Loucy (cell line): ENCODE results near the gene SETMAR.

Experiments used
- H2AFZ ChIP-seq: fragments of 200-600 bp; sonication (generic); 2 replicates; pipeline ENCODE4 v1.6.0; 2016; ENCODE audit warnings: antibody characterized with exemption, mild to moderate bottlenecking, low read length, moderate library complexity
- H3F3A ChIP-seq: fragments of 200-600 bp; 2 replicates; pipeline ENCODE4 v1.6.0; 2016; ENCODE audit warnings: antibody characterized with exemption, low read depth, mild to moderate bottlenecking
- H3K27me3 ChIP-seq: fragments of 200-600 bp; sonication (generic); 2 replicates; pipeline ENCODE4 v1.6.1; 2014; ENCODE audit warnings: low read length, mild to moderate bottlenecking; ENCODE audit not compliant: insufficient read depth, poor library complexity, severe bottlenecking
- H3K36me3 ChIP-seq: fragments of 200-600 bp; sonication (generic); 2 replicates; pipeline ENCODE4 v1.6.1; 2016; ENCODE audit warnings: low read length; ENCODE audit not compliant: insufficient read depth
- H3K4me1 ChIP-seq: fragments of 200-600 bp; sonication (generic); 2 replicates; pipeline ENCODE4 v1.5.1; 2014; ENCODE audit warnings: low read length, mild to moderate bottlenecking; ENCODE audit not compliant: insufficient read depth, poor library complexity, severe bottlenecking
- H3K4me2 ChIP-seq: fragments of 200-600 bp; sonication (generic); 2 replicates; pipeline ENCODE4 v1.6.0; 2014; ENCODE audit warnings: antibody characterized with exemption, low read length, low read depth, mild to moderate bottlenecking; ENCODE audit not compliant: poor library complexity, severe bottlenecking
- H3K4me3 ChIP-seq: fragments of 200-600 bp; sonication (generic); 2 replicates; pipeline ENCODE4 v1.5.1; 2014; ENCODE audit warnings: low read length, mild to moderate bottlenecking, mixed read lengths; ENCODE audit not compliant: poor library complexity, severe bottlenecking
- H3K79me2 ChIP-seq: fragments of 200-600 bp; sonication (generic); 2 replicates; pipeline ENCODE4 v1.6.1; 2014; ENCODE audit warnings: low read length; ENCODE audit not compliant: insufficient read depth
- H3K9ac ChIP-seq: fragments of 200-600 bp; sonication (generic); 2 replicates; pipeline ENCODE4 v1.6.0; 2014; ENCODE audit warnings: mild to moderate bottlenecking, low read depth, low read length, moderate library complexity; ENCODE audit not compliant: poor library complexity, severe bottlenecking
- H3K9me2 ChIP-seq: fragments of 200-600 bp; sonication (generic); replicated peaks from 2 replicates; pipeline ENCODE4 v1.6.1; 2016; ENCODE audit warnings: low read depth, low read length, mixed read lengths
- H3K9me3 ChIP-seq: fragments of 200-600 bp; sonication (generic); 2 replicates; pipeline ENCODE4 v1.6.1; 2014; ENCODE audit warnings: mild to moderate bottlenecking, antibody characterized with exemption, low read length, low read depth; ENCODE audit not compliant: insufficient read depth
- H4K20me1 ChIP-seq: fragments of 200-600 bp; sonication (generic); 2 replicates; pipeline ENCODE4 v1.6.0; 2014; ENCODE audit warnings: antibody characterized with exemption, low read length, mild to moderate bottlenecking; ENCODE audit not compliant: insufficient read depth, poor library complexity, severe bottlenecking
- CTCF ChIP-seq: fragments of 200-600 bp; sonication (generic); conservative IDR thresholded peaks from 2 replicates; pipeline ENCODE4 v1.5.1; 2014; ENCODE audit warnings: mild to moderate bottlenecking, antibody characterized with exemption, low read length
- EZH2phosphoT487 ChIP-seq: fragments of 200-600 bp; IDR thresholded peaks from 2 replicates; pipeline ENCODE4 v1.6.1; 2018; ENCODE audit warnings: antibody characterized with exemption, mild to moderate bottlenecking, moderate library complexity, borderline replicate concordance

Gene SETMAR

GRCh38 chr3:4358273-4358672 lies 55.1 kb downstream of the SETMAR start:
- TF ChIP-seq EZH2phosphoT487 = no peak
- no peak for TF ChIP-seq CTCF
- no peak overlapping the region for H2AFZ ChIP-seq

DNA sequence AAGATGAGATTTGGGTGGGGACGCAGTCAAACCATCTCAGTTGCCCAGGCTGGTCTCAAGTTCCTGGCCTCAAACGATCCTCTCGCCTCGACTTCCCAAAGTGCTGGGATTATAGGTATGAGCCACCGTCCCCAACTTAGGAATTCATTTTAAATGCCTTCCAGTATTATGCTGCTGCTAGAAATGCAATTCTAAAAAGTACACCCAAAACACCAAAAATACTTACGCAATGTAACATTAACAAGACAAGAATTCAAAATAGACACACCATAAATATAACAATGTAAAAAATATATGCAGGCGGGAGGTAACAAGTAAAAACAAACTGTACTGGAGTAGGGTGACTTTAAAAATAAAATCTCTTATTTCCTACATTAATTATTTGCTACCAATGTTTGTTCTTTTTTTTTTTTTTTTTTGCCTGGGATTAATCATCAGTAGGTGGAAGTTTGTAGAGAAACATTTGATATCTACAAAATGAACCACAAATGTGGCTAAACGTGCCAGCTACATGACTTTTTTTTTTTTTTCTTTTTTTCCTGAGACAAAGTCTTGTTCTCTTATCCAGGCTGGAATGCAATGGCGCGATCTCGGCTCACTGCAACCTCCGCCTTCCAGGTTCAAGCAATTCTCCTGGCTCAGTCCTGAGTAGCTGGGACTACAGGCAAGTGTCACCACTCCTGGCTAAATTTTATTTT lies 56.8 kb downstream of the SETMAR start:
- H3K4me2 ChIP-seq = no peak overlapping the region
- H3K27me3 ChIP-seq = no peaks in the 10 kb centered on the region
- H3K9ac ChIP-seq = no peak overlapping the region
- H3K4me1 ChIP-seq = peaks cover 8% of the 10 kb centered on the region
- no peaks in the 10 kb centered on the region for H3K36me3 ChIP-seq
- no peak for TF ChIP-seq CTCF
- H3K9me3 ChIP-seq = no peaks in the 10 kb centered on the region
- H3F3A ChIP-seq = no peaks in the 10 kb centered on the region
- no peaks in the 10 kb centered on the region for H4K20me1 ChIP-seq
- H2AFZ ChIP-seq = no peak overlapping the region
- H3K9me2 ChIP-seq = no peaks in the 10 kb centered on the region
- H3K4me3 ChIP-seq = no peak overlapping the region
- H3K79me2 ChIP-seq = no peaks in the 10 kb centered on the region

More at GRCh38 chr3:4358273-4358672, 55.1 kb downstream of the SETMAR start:
- H3K9me2 ChIP-seq = no peaks in the 10 kb centered on the region
- no peaks in the 10 kb centered on the region for H3F3A ChIP-seq
- H3K4me1 ChIP-seq = peaks cover 9% of the 10 kb centered on the region
- H3K79me2 ChIP-seq = no peaks in the 10 kb centered on the region
- no peak overlapping the region for H3K4me2 ChIP-seq
- H4K20me1 ChIP-seq = no peaks in the 10 kb centered on the region
- H3K4me3 ChIP-seq = no peak overlapping the region
- H3K9me3 ChIP-seq = no peaks in the 10 kb centered on the region
- no peaks in the 10 kb centered on the region for H3K27me3 ChIP-seq
- H3K9ac ChIP-seq = no peak overlapping the region
- H3K36me3 ChIP-seq = no peaks in the 10 kb centered on the region

- Histone ChIP-seq H3K9me3 (no peaks in the 10 kb centered on the region), H3K27me3 (no peaks in the 10 kb centered on the region), H3K79me2 (no peaks in the 10 kb centered on the region), H2AFZ (no peak overlapping the region), H4K20me1 (no peaks in the 10 kb centered on the region), H3K9ac (no peak overlapping the region), H3K9me2 (no peaks in the 10 kb centered on the region), H3K4me1 (peaks cover 3% of the 10 kb centered on the region), H3K4me2 (no peak overlapping the region), H3F3A (no peaks in the 10 kb centered on the region), H3K4me3 (no peak overlapping the region), H3K36me3 (no peaks in the 10 kb centered on the region)
- TF ChIP-seq CTCF (no peak), EZH2phosphoT487 (no peak)
Observed at GRCh38 chr3:4360817-4361216, 57.6 kb downstream of the SETMAR start.
